ELF-1 (cell line): ENCODE data around the gene STING1.

Experiments
- DNase-seq: peaks from one replicate; pipeline ENCODE4 v3.0.0-alpha.2; 2016; ENCODE audit warnings: low read depth, low spot score

Gene STING1

GRCh38 chr5:139468421-139468931 is 14.1 kb downstream of the STING1 start:
- peak; percentile 32 for DNase-seq

- peak; percentile 66 for DNase-seq
Observed at GRCh38 chr5:139462586-139463276, 19.8 kb downstream of the STING1 start, which contains the start of gene ECSCR. TSS of gene ECSCR (minus strand) at chr5:139462743. CDS start at chr5:139462670, 73 bp downstream.

DNA sequence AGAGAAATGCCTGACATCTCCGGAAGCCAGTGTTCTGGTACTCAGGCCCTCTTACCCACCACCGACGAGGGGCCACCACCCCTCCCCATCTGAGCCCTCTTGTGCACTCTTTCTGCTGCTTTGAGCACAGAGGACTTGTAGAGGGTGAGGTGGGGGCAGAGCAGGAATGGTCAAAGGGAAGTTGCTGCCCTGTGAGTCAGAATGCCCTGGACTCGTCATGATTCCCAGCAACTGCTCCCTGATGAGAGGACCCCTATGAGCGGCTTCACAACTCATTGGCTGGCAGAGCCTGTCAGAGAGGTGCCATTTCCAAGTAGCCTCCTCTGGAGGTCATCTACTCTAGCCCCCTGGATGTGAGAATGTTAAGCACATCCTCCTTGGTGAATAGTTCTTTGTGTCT is 20.9 kb downstream of the STING1 start:
- no peak for DNase-seq

- no peak for DNase-seq
Observed at GRCh38 chr5:139461176-139461575, 21.4 kb downstream of the STING1 start.

- DNase-seq = no peak
Observed at GRCh38 chr5:139460455-139460854, 22.1 kb downstream of the STING1 start.

- peak; percentile 18 for DNase-seq
Observed at GRCh38 chr5:139459451-139459934, 23.1 kb downstream of the STING1 start.

DNA sequence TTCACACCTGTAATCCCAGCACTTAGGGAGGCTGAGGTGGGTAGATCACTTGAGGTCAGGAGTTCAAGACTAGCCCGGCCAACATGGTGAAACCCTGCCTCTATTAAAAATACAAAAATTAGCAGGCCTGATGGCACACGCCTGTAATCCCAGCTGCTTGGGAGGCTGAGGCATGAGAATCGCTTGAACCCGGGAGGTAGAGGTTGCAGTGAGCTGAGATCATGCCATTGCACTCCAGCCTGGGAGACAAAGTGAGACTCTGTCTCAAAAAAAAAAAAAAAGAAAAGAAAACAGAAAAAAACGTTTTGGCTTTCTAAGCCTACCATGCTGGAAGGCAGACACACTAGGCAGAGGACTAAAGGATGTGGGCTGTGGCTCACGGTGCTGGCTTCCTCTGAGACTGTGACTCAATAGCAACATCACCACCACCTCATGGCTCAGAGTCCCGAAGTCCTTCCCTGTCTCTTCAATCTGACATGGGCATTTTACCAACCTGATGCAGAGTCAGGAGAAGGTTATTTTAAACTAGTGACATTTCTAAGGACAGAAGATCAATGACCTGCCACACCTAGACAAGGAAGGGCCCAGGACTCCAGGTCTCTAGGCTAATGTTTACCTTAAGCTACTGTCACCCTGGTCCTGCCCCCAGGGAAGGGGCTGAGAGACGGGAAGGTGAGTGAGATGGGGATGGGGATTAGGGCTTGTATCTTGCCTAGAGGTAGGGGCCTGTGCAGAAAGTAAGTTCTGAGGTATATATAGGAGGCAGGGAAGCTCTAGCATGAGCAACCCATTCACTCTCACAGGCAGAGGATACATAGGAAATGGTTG is 23.8 kb downstream of the STING1 start:
- DNase-seq = peak; percentile 45

GRCh38 chr5:139457653-139458306 is 24.8 kb downstream of the STING1 start:
- DNase-seq = no peak

DNA sequence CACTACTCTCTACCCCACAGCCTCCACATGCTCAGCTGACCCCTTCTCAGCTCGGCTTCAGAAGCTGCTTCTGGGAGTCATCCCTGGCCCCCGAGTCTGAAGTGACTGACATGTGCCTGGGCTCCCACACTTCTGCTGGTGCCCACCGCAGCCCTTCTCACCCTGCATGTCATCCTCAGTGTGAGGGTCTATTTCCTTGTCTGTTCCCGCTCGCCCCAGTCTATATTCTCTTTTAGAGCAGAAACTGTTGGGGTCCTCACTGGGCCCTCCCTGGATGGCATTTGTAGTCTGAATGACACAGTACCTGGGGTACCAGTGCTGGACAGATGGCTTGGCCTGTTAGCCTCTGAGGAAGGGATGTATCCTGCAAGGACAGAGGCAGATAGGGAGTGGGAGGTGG is 25.3 kb downstream of the STING1 start:
- no peak for DNase-seq

DNA sequence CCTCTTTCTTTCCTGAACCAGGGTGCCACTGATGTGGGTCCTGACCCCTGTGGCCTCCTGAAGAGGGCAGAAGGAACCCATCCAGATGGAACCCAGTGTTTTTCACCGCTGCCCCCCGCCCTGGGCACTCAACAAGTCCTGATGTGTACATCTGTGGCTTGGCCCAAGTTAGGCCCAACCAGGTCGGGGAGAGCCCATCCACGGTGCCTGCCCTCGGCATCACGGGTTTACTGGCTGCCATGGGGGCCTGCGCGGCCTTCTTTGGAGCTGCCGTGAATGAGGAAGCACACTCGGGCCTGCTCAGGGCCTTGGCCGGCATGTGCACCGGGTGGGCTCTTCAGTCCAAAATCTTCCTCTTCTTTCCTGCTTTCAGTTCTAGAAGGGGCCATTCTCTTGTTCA is 25.8 kb downstream of the STING1 start:
- no peak for DNase-seq

DNA sequence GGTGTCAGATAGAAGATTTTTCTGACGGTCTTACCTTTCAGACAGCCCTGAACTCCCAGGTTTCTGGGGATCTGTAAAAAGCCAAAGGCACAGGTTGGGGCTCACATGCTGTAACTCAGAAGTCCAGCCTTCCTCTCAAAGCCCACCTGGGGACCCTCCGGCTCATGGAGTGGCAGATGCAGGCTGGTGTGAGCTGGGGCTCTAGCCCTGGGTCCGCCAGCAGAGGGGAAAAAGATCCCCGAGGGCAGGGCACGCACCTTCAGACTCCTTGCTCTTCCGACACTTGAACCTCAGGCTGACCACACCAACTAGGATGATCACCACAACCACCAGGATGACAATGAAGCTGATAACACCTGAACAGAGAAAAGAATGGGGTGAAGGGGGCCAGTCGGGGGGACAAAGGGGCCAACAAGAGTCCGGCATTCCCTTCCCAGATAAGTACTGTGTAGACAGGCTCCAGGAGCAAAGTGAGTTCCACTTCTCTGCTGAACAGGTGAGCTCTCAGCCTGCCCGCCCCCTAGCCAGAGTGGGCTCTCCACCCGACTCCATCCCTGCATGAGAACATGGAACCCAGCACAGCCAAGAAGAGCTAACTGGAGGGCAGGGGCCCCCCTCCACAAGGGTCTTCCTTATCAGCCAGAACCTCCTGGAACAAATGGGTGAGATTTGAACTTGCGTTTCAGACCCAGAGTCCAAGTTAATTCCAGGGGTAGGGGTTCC is 27.8 kb downstream of the STING1 start:
- no peak for DNase-seq

GRCh38 chr5:139453683-139454567 is 28.6 kb downstream of the STING1 start:
- DNase-seq = no peak

GRCh38 chr5:139451878-139452660 is 30.5 kb downstream of the STING1 start:
- no peak for DNase-seq

- DNase-seq = no peak
Observed at GRCh38 chr5:139451176-139451575, 31.4 kb downstream of the STING1 start.

- DNase-seq = no peak
Observed at GRCh38 chr5:139446956-139447779, 35.4 kb downstream of the STING1 start.

DNA sequence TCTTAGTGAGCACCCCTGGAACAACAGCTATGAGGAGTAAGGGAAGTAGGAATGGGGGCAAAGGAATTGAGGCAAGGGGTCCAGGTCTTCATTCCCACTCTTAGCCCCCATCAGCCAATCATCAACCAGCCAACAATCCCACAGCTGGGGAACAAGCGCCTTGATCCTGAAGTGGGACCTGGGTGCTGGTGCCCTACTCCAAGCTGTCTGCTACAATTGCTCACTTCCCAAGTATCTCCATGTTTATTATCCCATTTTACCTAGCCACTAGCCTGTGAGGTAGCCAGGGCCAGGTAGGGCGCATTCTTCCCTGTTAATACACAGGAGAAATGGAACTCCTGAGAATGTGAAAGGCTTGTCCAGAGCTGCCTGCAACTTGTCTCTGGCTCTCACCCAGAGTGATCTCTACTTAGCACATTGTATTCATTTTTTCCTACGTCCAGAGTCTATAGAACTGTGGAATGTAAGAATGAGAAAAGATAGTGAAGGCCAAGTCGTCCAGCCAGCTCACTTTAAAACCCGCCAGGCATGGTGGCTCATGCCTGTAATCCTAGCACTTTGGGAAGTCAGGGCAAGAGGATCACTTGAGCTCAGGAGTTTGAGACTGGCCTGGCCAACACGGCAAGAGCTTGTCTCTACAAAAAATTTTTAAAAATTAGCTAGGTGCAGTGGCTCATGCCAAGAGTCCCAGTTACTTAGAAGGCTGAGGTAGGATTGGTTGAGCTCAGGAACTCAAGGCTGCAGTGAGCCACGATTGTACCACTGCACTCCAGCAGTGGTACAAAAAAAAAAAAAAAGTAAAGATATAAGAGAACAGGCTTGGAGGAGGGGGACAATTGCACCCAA is 37.0 kb downstream of the STING1 start:
- peak; percentile 39 for DNase-seq

DNA sequence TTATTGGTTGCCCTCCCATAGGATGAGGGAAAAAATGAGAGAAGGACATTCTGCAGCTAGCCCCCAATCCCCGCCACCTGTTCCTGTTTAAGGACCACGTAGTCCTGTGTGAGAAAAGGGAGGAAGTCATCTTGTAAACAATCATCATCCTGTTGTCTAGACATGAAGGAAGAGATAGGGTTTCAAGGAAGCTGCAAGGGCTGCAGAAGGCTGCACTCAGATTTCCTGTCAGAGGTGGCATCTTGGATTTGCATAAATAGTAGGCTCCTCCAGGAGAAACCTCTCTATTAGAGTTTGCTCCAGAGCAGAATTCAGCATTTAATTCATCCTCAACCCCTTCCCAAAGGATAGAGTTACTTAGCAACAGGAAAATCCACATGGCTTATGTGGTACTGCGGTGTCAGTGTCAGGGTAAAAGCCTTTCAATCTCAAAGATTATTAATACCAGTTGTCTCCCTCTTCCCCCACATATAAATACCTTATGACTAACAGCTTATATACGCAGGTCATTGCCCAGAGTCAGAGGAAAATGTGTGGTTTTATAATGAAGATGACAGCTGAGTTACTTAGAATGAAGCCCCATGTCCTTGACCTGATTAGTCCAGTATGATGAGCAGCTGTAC is 38.6 kb downstream of the STING1 start:
- DNase-seq = no peak
